ENCODE data around the gene MXRA7.
A peak's percentile ranks its signal among the peaks of the same experiment; 100 is the strongest.

MXRA7 gene

GRCh38 chr17:76696763-76697701, 13.7 kb downstream of the MXRA7 start:
- peak; percentile 87 for DNase-seq (ENCODE audit: low spot score)

DNA sequence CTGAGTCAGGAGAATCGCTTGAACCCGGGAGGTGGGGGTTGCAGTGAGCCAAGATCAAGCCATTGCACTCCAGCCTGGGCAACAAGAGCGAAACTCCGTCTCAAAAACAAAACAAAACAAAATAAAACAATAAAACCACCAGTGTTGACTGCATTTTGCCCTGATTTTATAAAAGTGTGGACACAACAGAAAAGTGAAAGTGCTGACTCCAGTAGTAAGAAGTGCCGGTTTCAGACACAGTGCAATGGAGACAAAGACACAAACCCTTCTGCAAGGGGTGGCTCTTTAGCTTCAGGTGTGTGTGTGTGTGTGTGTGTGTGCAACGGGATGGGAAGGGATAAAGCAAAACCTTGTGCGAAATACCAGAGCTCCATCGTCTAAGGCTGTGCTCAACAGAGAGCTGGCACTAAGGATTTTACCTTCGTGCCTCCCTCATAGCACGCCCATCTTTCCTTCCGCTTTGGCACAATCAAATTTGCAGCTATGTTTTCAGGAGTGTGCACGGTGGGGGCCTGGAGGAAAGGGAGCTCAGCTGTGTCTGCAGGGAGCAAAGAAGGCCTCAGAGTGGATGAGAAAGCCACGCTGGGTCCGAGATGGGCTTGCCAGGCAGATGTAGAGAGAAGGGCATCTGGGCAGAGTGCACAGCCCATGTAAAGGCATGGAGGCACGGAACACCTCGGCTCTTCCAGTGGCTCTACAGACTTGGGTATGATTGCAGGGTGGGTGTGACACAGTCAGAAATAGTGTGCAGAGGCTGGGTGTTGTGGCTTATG, 15.5 kb downstream of the MXRA7 start:
- no peak for DNase-seq (ENCODE audit: low spot score)

GRCh38 chr17:76691379-76692191, 19.2 kb downstream of the MXRA7 start:
- no peak for DNase-seq (ENCODE audit: low spot score)

DNA sequence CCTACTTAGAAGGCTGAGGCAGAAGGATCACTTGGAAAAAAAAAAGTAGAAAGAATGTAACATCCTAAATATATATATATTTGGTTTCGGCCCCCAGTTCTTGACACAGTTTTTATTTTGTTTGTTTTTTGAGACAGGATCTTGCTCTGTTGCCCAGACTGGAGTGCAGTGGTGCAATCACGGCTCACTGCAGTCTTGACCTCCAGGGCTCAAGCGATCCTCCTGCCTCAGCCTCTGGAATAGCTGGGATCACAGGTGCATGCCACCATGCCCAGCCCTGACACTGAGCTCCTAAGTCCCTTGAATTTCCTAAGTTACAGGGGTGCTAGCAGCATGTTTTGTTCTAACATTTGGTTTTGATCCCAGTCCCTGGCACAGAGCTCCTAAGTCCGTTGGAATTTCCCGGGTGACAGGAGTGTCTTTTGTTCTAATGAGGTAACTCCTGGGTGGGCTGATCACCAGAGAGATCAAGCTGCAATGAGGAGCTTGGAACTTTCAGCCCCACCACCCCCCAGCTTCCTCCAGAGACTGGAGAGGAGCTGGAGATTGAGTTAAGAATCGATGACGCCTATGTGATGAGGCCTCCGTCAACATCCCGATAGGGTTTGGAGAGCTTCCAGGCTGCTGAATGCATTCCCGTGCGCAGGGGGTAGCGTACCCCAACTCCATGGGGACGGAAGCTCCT, 20.0 kb downstream of the MXRA7 start:
- DNase-seq (ENCODE audit: low spot score), result no peak

DNA sequence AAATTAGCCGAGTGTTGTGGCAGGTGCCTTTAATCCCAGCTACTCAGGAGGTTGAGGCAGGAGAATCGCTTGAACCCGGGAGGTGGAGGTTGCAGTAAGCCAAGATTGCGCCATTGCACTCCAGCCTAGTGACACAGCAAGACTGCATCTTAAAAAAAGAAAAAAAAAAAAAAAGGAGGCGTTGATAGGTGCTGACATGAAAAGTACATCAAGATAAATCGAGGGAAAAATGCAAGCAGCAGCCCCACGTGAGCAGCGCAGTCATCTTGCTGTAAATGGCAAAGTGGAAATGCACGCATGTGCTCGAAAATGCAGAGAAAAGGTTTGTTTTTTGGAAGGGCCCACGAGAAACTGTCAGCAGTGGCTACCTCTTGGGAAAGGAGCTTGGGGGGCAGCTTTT, 20.9 kb downstream of the MXRA7 start:
- DNase-seq (ENCODE audit: low spot score), result no peak

GRCh38 chr17:76688165-76688622, 22.6 kb downstream of the MXRA7 start:
- no peak for DNase-seq (ENCODE audit: low spot score)

GRCh38 chr17:76687298-76688164, 23.2 kb downstream of the MXRA7 start:
- DNase-seq (ENCODE audit: low spot score), result no peak

DNA sequence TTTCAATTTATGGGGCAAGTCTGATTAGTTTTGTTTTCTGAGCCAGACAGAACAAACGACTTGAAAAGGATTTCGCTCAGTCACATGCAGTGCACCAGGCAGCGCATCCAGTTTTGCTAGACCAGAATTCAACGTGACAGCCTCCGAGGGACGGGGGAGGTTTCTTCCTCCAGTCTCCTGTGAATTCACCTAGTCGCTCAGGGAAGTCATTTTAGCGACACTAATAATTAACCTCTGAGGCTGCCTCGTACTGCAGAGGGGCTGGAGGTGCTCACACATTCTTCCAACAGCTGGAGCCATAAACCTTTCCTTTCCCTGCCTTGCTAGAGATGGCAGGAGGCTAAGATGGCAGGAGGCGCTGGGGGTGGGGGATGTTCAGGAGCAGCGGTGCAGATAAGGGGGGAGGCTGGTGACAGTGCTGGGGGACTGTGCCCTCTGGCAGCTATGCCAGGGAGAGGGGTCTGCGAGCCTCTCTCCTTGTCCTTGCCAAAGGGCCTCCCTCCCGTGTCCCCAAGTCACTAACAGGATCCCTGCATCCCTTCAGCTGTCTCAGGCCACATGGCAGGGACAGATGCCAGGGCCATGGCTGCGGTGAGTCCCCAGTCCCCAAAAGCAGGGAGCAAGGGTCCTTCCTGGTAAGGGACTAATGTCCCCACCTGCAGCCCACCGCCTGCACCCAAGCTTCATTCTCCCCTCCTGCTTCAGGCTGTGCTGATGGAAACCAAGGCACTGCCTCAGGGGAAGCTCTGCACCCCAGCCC, 24.0 kb downstream of the MXRA7 start:
- no peak for DNase-seq (ENCODE audit: low spot score)

- DNase-seq (ENCODE audit: low spot score), result no peak
Observed at GRCh38 chr17:76685846-76686245, 24.9 kb downstream of the MXRA7 start.

GRCh38 chr17:76685366-76685765, 25.4 kb downstream of the MXRA7 start:
- no peak for DNase-seq (ENCODE audit: low spot score)

DNA sequence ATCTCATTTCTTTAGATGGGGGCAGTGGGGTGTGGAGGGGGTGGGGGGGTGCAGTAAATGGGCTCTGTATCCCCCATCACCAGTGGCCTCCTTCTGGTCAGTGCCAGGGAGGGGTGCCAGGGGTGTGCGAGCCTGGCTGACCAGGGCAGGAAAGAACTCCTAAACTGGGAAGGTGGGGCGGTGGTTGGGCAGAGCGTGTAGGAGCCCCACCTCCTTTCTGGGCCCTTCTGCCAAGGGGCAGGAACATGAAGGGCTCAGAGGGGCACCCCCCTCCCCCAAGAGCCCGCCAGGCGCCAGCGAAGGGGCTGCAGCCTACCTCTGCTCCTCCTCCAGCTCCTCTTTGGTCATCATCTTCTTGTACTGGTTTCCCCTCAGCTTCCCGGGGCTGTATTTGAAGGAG, 26.0 kb downstream of the MXRA7 start:
- no peak for DNase-seq (ENCODE audit: low spot score)

DNA sequence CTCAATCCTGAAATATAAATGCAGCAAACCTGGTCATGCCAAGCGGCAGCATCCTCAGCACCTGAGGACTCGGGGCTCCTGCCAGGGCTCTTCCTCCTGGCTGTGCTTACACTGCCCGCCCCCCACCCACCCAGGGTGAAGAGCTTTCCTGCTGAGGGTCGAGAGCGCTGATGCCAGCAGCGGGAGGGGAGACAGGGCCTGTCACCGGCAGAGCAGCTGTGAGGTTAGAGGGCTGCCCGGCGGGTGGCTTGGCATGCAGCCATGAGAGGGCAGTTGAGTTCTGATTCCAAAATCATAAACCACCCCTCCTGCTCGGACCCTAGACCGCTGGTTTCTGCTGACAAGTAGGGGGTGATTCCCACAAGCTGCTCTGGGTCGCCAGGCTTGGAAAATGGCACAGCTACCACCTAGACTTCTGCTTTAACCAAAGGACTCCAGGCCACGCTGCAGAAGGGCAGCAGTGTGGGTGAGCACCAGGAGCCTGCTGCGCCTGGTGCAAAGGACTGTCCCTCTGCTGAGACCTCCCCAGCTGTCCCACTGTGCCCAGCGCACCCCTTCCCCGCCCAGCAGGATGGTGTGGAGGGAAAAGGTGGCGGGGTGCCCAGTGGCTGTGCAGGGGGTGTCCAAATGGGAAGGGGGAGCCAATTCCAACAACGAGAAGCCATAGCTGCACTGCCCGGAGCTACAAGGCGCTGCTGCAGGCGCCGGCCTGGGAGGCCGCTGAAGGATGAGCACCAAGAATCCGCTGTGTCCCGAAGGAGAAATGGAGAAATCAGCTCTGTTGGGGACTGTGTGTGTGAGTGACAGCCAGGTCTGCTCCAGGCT, 26.6 kb downstream of the MXRA7 start:
- no peak for DNase-seq (ENCODE audit: low spot score)

DNA sequence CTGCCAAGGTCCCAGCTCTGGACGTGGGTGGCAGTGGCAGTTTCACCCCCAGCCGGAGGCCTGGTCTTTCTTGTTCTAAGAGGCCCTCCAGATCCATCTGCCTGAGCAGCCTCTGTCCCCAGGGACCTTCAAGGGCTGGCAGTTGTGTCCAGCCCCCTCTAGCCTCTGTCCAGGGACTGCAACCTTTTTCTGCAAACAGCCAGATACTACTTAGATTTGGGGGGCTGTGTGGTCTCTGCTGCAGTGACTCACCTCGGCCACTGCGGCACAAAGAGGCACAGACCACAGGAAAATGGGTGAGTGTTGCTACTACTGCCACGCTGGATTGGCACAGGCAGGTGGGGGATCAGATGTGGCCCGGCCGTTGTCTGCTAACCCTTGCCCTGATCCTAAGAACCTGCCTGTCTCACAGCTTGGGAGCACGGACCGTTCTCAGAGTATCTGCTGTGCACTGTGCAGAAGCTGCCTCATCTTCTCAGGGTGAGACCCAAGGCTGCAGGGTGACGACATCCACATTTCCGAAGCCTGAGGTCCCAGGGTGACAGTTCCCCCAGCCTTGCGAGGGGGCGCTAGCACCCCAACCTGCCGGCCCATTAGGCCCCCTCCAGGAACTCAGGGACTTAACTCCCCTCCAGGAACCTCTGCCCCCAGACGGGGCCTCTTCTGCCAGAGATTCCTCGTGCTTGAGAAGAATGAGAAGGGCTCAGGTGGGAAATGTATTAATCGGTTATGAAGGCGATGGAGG, 27.6 kb downstream of the MXRA7 start:
- DNase-seq (ENCODE audit: low spot score), result no peak

- DNase-seq (ENCODE audit: low spot score), result no peak
Observed at GRCh38 chr17:76682296-76682695, 28.5 kb downstream of the MXRA7 start.

DNA sequence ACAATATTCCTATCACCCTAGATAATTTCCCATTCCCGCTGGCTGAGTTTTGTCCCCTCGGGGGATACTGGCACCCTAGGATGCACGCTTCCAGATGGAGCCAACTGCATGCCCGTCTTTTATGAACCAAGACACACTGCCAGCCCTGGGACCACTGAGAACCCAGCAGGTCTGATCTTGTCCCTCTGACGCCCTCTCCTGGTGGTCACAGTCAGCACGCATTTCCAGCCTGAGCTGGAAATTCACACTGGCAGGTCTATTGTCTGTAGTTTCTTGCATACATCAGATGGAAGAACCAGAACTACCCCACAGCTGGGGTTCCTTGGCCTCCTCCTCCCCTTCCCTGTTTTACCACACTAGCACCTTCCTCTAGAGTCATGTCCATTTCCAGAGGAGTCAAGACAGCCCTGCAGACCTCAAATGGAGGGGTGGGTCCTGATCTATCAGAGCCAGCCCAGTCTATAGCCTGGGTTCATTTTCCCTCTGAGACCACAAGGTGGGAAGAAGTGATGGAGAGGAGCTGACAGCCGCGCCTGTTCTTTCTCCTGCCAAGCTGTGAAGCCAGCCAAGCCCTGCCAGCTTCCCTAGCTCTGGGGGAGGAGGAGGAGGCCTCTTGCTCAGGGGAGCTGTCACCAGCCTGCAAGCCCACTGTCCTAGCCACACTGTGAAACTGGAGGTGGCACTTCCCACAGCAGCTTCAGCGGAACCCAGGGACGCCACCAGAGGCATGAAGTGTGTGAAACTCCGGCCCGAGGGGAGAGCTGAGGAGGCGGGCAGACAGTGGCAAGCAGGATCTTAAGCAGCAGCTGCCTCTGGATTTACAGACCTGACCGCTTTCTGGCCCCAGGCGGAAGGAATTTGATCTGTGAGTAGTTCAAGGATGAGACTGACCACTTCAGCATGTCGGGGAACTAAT, 29.3 kb downstream of the MXRA7 start:
- peak; percentile 73 for DNase-seq (ENCODE audit: low spot score)

- DNase-seq (ENCODE audit: low spot score), result no peak
Observed at GRCh38 chr17:76679239-76679638, 31.5 kb downstream of the MXRA7 start.

DNA sequence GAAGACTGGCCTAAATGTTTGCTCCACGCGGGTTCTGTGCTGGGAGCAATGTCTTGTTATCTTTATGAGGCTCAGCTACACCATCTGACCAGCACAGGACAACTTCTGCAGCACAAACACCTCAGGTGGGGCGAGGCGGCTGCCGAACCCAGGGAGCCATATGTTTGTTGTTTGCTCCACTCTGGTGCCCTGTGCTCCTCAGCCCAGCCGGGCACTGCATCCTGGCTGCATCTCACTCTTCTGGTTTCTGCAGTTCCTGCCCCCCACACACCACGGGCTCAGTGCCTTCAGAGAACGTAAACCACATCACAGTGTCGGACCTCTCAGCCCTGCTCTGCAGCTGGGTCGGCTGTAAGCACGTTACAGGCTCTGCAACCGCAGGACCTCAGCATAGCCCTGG, 32.4 kb downstream of the MXRA7 start:
- DNase-seq (ENCODE audit: low spot score), result no peak

Measured in kidney capillary endothelial cell (primary cell).